ENCODE data around the gene NPDC1. TPM values are rescaled to one million over a fixed set of nuclear protein-coding genes. Genes with fewer than 3 reads are reported as not detected.

Gene NPDC1
- polyA plus RNA-seq, 2 of the 4 experiments (the other 2 are of a cell fraction), result 12.7 to 40.6 TPM

DNA sequence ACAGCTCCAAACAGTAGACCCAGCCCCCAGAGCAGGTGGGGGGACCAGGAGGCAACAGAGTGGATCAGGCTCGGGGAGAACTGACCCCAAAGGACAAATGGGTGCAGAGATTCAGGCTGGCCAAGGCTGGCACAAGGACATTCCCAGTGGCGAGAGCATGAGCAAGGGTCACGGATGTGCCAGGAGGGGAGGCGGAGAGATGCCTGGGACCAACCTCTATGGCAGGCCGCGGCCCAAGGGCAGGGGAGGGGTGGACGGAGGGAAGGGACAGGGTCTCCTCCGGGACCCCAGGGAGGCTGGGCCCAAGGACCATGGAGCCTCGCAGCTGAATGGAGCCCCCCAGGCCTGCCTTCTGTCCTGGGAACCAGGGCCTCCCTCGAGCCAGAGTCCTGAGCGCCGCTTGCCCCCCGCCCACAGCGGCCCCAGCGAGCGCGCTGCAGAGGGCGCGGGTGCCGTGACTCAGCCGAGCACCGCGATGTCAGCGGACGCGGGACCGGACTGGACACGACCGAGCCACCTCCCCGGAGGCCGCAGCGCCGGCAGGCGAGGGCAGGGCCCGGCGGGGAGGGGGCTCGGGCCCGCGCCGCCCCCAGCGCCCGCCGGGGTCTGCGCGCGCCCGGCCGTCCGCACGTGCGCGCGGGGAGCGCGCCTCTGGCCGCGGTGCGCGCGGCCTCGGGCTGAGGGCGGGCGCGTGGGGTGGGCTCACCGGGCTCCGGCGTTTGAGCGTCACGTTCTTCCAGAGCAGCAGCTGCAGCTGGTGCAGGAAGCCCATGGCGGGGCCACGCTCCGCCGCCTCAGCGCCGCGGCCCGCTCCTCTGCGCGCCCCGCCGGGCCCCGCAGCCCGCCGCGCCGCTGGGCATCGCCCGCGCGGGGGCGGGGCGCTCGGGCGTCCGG is 18.4 kb downstream of the NPDC1 start, which contains the start of gene ABCA2:
TSS of gene ABCA2 (minus strand) at position 869 of the 894 bp plus-strand sequence. CDS start at position 772, 97 bp downstream.
- peaks cover 28% of the 10 kb centered on the region for H3K4me1 ChIP-seq
- CTCF ChIA-PET, result interaction anchor here (0.6 to 20.4 kb wide), 26 partner anchors 9 to 339 kb away, joined by 3 to 282 read pairs (median 7); partner anchors contain the start of genes C8G, CLIC3, ENTPD2 and FBXW5
- peak within 1 kb of the TSS; percentile 74 for H3K4me3 ChIP-seq
- H3K4me2 ChIP-seq, result peak within 1 kb of the TSS; percentile 100
- TF ChIP-seq POLR2A (IDR thresholded peaks at IDR 0.05; ENCODE audit: low read length) (peak; percentile 32), FOSL2 (IDR thresholded peaks at IDR 0.05) (no peak), FOSL2 (CRISPR knock-in tag; IDR thresholded peaks at IDR 0.05) (peak; percentile 30; the same call in 1 of the 2 replicates), PBX3 (IDR thresholded peaks at IDR 0.05) (no peak), RNF2 (IDR thresholded peaks at IDR 0.05; ENCODE audit: borderline replicate concordance, low read depth) (no peak)
- no peak for DNase-seq (ENCODE audit: low read depth in 1 of 2, low spot score in 1 of 2)
- WGBS (ENCODE audit: missing lambda C conversion rate), result 7% methylated on average over 30 of the region's 95 CpGs
- no peak for FAIRE-seq
- peak within 1 kb of the TSS; percentile 82 to 92 for H3K27ac ChIP-seq
- POLR2A ChIA-PET, result interaction anchor here (1.9 kb wide), 1 partner anchor 19 kb away, joined by 5 read pairs; the partner anchor contains the start of gene NPDC1
- peak; percentile 2 to 4; a peak in 3 of 6 replicates for ATAC-seq
- no peaks in the 10 kb centered on the region for H3K9me3 ChIP-seq

DNA sequence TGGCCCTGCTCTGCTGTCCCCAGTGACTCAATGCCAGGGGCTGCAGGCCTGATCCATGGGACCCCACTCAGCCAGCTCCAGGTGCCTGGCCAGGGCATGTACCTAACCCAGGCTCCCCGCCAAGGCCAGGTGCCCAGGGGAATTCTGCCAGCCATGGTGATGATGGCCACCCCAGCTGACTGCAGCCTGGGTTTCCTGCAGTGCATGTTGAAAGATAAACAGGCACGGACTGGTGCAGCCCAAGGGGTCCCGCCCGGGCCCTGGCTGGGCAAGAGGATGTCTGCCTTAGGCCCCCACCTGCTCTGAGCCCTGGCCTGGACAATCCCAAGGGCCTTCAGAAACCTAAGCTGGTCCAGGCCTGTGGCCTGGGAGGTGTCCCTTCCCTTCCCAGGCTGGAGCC is 19.1 kb downstream of the NPDC1 start:
- H3K4me3 ChIP-seq, result no peak overlapping the region
- CTCF ChIA-PET, result interaction anchor here (0.7 to 20.4 kb wide), 18 partner anchors 10 to 250 kb away, joined by 3 to 282 read pairs (median 4); partner anchors contain the start of genes C8G, ENTPD2, FBXW5 and LCN12

DNA sequence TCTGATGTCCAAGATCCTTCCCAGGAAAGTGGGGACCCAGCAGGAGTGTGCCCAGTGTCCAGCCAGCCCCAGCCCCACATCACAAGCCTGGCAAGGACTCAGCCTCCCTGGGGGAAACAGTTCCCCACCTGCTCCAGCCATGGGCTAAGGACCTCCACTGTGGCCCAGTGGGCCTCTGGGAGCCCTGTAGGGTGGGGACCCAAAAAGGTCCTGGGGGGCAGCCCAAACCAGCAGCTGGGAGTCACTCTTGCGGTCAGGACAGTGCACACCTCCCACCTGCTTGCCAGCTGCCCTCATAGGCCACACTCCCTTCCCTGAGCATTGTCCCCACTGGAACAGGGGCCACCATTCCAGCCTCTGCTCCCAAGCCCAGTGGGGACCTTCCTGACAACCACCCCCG is 19.6 kb downstream of the NPDC1 start:
- FAIRE-seq, result no peak
- no peak for DNase-seq (ENCODE audit: low read depth in 1 of 2, low spot score in 1 of 2)
- no peak for ATAC-seq
- POLR2A ChIA-PET, result no interaction called here
- Histone ChIP-seq H3K9me3 (no peaks in the 10 kb centered on the region), H3K4me1 (peaks cover 30% of the 10 kb centered on the region), H3K27ac (peak overlapping the region in 1 of 2 experiments; percentile 92; a peak in 2 of 6 replicates), H3K4me3 (no peak overlapping the region), H3K4me2 (peak overlapping the region; percentile 100; the same call in 1 of the 3 replicates)
- CTCF ChIA-PET, result interaction anchor here (0.9 to 20.4 kb wide), 16 partner anchors 11 to 260 kb away, joined by 3 to 282 read pairs (median 4); partner anchors contain the start of genes C8G, ENTPD2, FBXW5 and LCN12
- TF ChIP-seq GATA3 (IDR thresholded peaks at IDR 0.05; ENCODE audit: borderline replicate concordance) (no peak), CHD2 (IDR thresholded peaks at IDR 0.05; ENCODE audit: low read length, partially characterized antibody) (no peak), KDM5A (IDR thresholded peaks at IDR 0.05) (no peak), JUNB (IDR thresholded peaks at IDR 0.05) (no peak), NPAS2 (CRISPR knock-in tag; IDR thresholded peaks at IDR 0.05; ENCODE audit: borderline replicate concordance) (no peak), RARB (CRISPR knock-in tag; IDR thresholded peaks at IDR 0.05) (no peak)
- TF ChIP-seq, protein P1, sequence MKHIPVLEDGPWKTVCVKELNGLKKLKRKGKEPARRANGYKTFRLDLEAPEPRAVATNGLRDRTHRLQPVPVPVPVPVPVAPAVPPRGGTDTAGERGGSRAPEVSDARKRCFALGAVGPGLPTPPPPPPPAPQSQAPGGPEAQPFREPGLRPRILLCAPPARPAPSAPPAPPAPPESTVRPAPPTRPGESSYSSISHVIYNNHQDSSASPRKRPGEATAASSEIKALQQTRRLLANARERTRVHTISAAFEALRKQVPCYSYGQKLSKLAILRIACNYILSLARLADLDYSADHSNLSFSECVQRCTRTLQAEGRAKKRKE (CRISPR knock-in tag; IDR thresholded peaks at IDR 0.05; ENCODE audit: low read depth), result no peak
- WGBS (ENCODE audit: missing lambda C conversion rate), result 100% methylated on average over 2 of the region's 2 CpGs

More for the DNA sequence above, 19.1 kb downstream of the NPDC1 start:
- DNase-seq (ENCODE audit: low read depth in 1 of 2, low spot score in 1 of 2) (no peak), FAIRE-seq (no peak), ATAC-seq (no peak)
- POLR2A ChIA-PET, result no interaction called here
- Histone ChIP-seq H3K4me2 (peak overlapping the region; percentile 100), H3K4me1 (peaks cover 31% of the 10 kb centered on the region), H3K27ac (peak overlapping the region in 1 of 2 experiments; percentile 92; a peak in 3 of 6 replicates), H3K9me3 (no peaks in the 10 kb centered on the region)
- 88% methylated on average over 3 of the region's 4 CpGs for WGBS (ENCODE audit: missing lambda C conversion rate)
- TF ChIP-seq EHF (CRISPR knock-in tag; IDR thresholded peaks at IDR 0.05), result no peak
- TF ChIP-seq CHD2 (IDR thresholded peaks at IDR 0.05; ENCODE audit: low read length, partially characterized antibody), result no peak
- no peak for TF ChIP-seq CTCF (IDR thresholded peaks at IDR 0.05)
- no peak for TF ChIP-seq EHMT2 (IDR thresholded peaks at IDR 0.05; ENCODE audit: low read depth)
- TF ChIP-seq PHF8 (IDR thresholded peaks at IDR 0.05; ENCODE audit: borderline replicate concordance, low read depth), result no peak
- TF ChIP-seq SREBF2 (IDR thresholded peaks at IDR 0.05), result no peak
- TF ChIP-seq RAD21 (conservative IDR thresholded peaks at IDR 0.05 in 1 of 2, IDR thresholded peaks at IDR 0.05 in 1 of 2), result no peak
- no peak for TF ChIP-seq RCOR1 (IDR thresholded peaks at IDR 0.05; ENCODE audit: low read depth, low read length)
- TF ChIP-seq MAFK (IDR thresholded peaks at IDR 0.05; ENCODE audit: partially characterized antibody), result no peak
- no peak for TF ChIP-seq TP53 (CRISPR knock-in tag; IDR thresholded peaks at IDR 0.05)
- no peak for TF ChIP-seq POLR2A (IDR thresholded peaks at IDR 0.05; ENCODE audit: low read length)
- TF ChIP-seq, protein P2, sequence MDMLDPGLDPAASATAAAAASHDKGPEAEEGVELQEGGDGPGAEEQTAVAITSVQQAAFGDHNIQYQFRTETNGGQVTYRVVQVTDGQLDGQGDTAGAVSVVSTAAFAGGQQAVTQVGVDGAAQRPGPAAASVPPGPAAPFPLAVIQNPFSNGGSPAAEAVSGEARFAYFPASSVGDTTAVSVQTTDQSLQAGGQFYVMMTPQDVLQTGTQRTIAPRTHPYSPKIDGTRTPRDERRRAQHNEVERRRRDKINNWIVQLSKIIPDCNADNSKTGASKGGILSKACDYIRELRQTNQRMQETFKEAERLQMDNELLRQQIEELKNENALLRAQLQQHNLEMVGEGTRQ (IDR thresholded peaks at IDR 0.05), result no peak
- TF ChIP-seq CBX8 (IDR thresholded peaks at IDR 0.05), result no peak
- no peak for TF ChIP-seq CHD4 (IDR thresholded peaks at IDR 0.05; ENCODE audit: borderline replicate concordance)
